ENCODE measurements around the gene RAB6B. TPM values are rescaled to one million over a fixed set of nuclear protein-coding genes. Genes with fewer than 3 reads are reported as not detected.

Gene RAB6B
- total RNA-seq, 1 experiment from 2014 or later, result 0.52 TPM

DNA sequence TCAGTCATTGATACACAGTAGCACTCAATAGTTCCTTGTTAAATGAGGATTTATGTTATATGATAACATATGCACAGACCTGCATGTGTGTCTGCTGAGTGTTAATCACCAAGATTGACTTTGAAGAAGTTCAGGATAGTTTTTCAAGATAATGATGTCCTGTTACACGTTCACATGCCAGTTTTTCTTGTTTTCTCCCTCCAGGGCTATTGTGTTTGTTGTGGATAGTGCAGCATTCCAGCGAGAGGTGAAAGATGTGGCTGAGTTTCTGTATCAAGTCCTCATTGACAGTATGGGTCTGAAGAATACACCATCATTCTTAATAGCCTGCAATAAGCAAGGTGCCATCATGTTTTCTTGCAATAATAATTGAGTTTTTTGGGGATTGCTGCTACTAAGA lies 80.3 kb downstream of the RAB6B start:
- H3K27ac ChIP-seq, result no peak overlapping the region
- BruUV-seq (replicated peaks), result no TSS peak
- H3K4me1 ChIP-seq (replicated peaks; ENCODE audit: insufficient read depth), result no peaks in the 10 kb centered on the region
- no peaks in the 10 kb centered on the region for H3K9me2 ChIP-seq (ENCODE audit: insufficient read depth)
- no peaks in the 10 kb centered on the region for H3K79me2 ChIP-seq (ENCODE audit: low read depth)
- no peak overlapping the region for H2AFZ ChIP-seq
- CTCF ChIA-PET, result no interaction called here
- H4K20me1 ChIP-seq (ENCODE audit: insufficient read depth), result no peaks in the 10 kb centered on the region
- POLR2A ChIA-PET (ENCODE audit: unreplicated experiment), result no interaction called here
- H3F3A ChIP-seq (ENCODE audit: insufficient read depth, low read depth), result 0 out of 2 replicates have a peak, but pooled peaks cover 4% of the 10 kb centered on the region
- no peaks in the 10 kb centered on the region for H3K9me3 ChIP-seq (ENCODE audit: insufficient read depth, low read depth)
- H3K4me3 ChIP-seq, result no peak overlapping the region
- no peak overlapping the region for H3K4me2 ChIP-seq
- peaks cover 58% of the 10 kb centered on the region for H3K36me3 ChIP-seq (ENCODE audit: low read depth)
- DNase-seq, result no peak
- TF ChIP-seq, protein P1, sequence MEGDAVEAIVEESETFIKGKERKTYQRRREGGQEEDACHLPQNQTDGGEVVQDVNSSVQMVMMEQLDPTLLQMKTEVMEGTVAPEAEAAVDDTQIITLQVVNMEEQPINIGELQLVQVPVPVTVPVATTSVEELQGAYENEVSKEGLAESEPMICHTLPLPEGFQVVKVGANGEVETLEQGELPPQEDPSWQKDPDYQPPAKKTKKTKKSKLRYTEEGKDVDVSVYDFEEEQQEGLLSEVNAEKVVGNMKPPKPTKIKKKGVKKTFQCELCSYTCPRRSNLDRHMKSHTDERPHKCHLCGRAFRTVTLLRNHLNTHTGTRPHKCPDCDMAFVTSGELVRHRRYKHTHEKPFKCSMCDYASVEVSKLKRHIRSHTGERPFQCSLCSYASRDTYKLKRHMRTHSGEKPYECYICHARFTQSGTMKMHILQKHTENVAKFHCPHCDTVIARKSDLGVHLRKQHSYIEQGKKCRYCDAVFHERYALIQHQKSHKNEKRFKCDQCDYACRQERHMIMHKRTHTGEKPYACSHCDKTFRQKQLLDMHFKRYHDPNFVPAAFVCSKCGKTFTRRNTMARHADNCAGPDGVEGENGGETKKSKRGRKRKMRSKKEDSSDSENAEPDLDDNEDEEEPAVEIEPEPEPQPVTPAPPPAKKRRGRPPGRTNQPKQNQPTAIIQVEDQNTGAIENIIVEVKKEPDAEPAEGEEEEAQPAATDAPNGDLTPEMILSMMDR (conservative IDR thresholded peaks at IDR 0.05), result no peak
- TF ChIP-seq EZH2 (IDR thresholded peaks at IDR 0.05; ENCODE audit: low read depth), result no peak
- H3K27me3 ChIP-seq (ENCODE audit: insufficient read depth, low read depth), result no peaks in the 10 kb centered on the region
- intact Hi-C loops (cut with micrococcal nuclease; ENCODE audit: unreplicated experiment), result loop anchor here (5.0 kb wide), 1 partner anchor 662 kb away; no protein-coding TSS in a partner anchor

DNA sequence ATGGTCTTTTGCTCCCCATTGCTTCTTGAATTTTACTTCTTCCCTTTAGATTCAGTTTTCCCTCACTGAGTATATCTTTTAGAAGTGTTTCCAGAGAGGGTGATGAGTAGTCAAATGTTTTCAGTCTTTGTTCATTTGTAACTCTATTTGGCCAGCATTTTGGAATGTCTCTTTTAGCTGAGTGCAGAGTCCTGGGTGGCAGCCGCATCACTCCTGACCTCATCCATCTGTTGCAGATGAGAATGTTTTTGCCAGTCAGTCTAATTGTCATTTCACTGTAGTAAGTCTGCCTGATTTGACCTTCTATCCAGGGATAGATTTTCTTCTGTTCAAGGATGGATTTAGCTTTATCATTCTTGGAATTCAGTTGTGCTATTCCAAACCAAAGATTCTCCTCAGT lies 82.8 kb downstream of the RAB6B start:
- CTCF ChIA-PET, result no interaction called here
- H3K4me1 ChIP-seq (replicated peaks; ENCODE audit: insufficient read depth), result no peaks in the 10 kb centered on the region
- H3F3A ChIP-seq (ENCODE audit: insufficient read depth, low read depth), result peaks cover 3% of the 10 kb centered on the region; the same call in 1 of the 2 replicates
- H3K4me2 ChIP-seq, result no peak overlapping the region
- no peaks in the 10 kb centered on the region for H4K20me1 ChIP-seq (ENCODE audit: insufficient read depth)
- POLR2A ChIA-PET (ENCODE audit: unreplicated experiment), result no interaction called here
- intact Hi-C loops (cut with micrococcal nuclease; ENCODE audit: unreplicated experiment), result no loop called here
- no peaks in the 10 kb centered on the region for H3K27me3 ChIP-seq (ENCODE audit: insufficient read depth, low read depth)
- TF ChIP-seq, protein P1 (conservative IDR thresholded peaks at IDR 0.05), result no peak
- H3K9me3 ChIP-seq (ENCODE audit: insufficient read depth, low read depth), result no peaks in the 10 kb centered on the region
- no peaks in the 10 kb centered on the region for H3K9me2 ChIP-seq (ENCODE audit: insufficient read depth)
- H3K36me3 ChIP-seq (ENCODE audit: low read depth), result peaks cover 56% of the 10 kb centered on the region
- no peak overlapping the region for H3K27ac ChIP-seq
- H2AFZ ChIP-seq, result no peak overlapping the region
- H3K79me2 ChIP-seq (ENCODE audit: low read depth), result 0 out of 2 replicates have a peak, but pooled peaks cover 3% of the 10 kb centered on the region
- no peak overlapping the region for H3K4me3 ChIP-seq
- no peak for DNase-seq
- BruUV-seq (replicated peaks), result no TSS peak

DNA sequence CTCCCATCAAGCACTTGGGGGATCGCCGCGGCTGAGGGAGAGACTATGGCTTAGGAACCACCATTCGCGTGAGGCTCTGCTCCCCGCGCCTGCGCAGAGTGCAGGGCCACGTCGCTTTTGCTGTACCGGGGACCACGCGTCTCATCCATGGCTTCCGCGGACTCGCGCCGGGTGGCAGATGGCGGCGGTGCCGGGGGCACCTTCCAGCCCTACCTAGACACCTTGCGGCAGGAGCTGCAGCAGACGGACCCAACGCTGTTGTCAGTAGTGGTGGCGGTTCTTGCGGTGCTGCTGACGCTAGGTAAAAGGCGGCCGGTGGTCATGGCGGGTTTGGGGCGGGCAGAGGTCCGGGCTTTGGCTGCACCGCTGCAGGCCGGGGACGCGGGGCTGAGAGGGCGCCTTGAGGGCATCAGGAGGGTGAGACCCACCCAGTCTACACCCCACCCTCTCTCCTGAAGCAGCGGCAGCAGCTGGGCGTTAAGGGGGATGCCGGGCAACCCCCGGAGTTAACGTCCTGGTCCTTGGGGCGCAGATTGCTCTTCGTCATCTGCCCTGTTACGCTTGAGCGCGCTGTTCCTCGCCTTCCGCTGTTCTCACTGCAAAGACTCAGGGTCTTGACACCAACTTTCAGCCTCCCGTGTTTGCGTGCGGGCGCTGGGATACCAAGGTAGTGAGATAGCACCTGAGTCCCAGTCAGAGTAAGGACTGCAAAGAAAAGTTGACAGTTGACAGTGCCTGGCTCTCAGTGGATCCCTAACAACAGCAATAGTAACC lies 89.8 kb downstream of the RAB6B start, which contains the start of gene SRPRB:
Gene SRPRB, plus strand, starts transcription at position 114 of the 774 bp plus-strand sequence. Its CDS starts 34 bp downstream, at position 148.
- CTCF ChIA-PET, result no interaction called here
- POLR2A ChIA-PET (ENCODE audit: unreplicated experiment), result no interaction called here
- BruUV-seq (replicated peaks), result TSS peak; percentile 26

More for the DNA sequence above, 89.8 kb downstream of the RAB6B start, which contains the start of gene SRPRB:
- Histone ChIP-seq H3K4me1 (replicated peaks; ENCODE audit: insufficient read depth) (peaks cover 18% of the 10 kb centered on the region), H3K9me2 (ENCODE audit: insufficient read depth) (no peaks in the 10 kb centered on the region), H3K27ac (peak within 1 kb of the TSS; percentile 43; the same call in 1 of the 2 replicates), H3K4me3 (peak within 1 kb of the TSS; percentile 79), H2AFZ (peak within 1 kb of the TSS; percentile 88), H3K4me2 (peak within 1 kb of the TSS; percentile 97), H4K20me1 (ENCODE audit: insufficient read depth) (no peaks in the 10 kb centered on the region), H3K36me3 (ENCODE audit: low read depth) (peaks cover 20% of the 10 kb centered on the region), H3K27me3 (ENCODE audit: insufficient read depth, low read depth) (no peaks in the 10 kb centered on the region), H3K9me3 (ENCODE audit: insufficient read depth, low read depth) (no peaks in the 10 kb centered on the region), H3F3A (ENCODE audit: insufficient read depth, low read depth) (peaks cover 10% of the 10 kb centered on the region), H3K79me2 (ENCODE audit: low read depth) (peaks cover 19% of the 10 kb centered on the region)
- intact Hi-C loops (cut with micrococcal nuclease; ENCODE audit: unreplicated experiment), result loop anchor here (2.0 to 10.0 kb wide), 6 partner anchors 143 to 1081 kb away; partner anchors contain the start of genes CDV3 and NPHP3
- TF ChIP-seq, protein P1 (conservative IDR thresholded peaks at IDR 0.05), result no peak
- no peak for TF ChIP-seq EZH2 (IDR thresholded peaks at IDR 0.05; ENCODE audit: low read depth)
- peak; percentile 89 to 92 for DNase-seq

Measured in PC-9 (cell line).